ENCODE results near the gene CA9.

DNA sequence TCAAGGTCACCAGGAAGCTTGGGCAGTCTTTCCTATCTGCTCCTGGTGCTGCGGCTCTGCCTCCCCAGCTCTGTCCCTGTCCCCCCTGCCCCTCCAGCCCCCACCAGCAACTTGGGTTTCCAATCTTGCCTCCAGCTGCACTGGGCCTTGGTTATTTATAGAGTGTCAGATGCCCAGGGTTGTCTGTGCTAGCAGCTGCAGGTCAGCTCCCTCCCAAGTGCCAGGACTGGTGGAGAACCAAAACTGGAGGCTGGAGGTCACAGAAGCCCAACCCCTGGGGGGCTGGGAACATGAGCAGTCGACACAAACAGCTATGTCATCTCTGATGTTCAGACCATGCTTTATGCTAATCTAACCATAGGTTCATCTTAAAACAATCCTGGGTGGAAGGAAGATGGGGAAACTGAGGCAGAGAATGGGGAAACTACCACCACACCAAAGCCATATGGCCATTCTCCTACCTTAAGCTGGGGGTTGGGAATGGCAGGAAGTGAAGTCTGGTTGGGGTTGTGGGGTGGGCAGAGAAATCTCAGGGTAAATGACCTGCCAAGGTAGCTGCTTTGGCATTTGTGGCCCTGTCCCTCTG lies 14.3 kb downstream of the CA9 start:
- TF ChIP-seq NFIC (IDR thresholded peaks at IDR 0.05) = no peak
- TF ChIP-seq RAD21 (IDR thresholded peaks at IDR 0.05; ENCODE audit: low read depth) = no peak
- TF ChIP-seq, protein P1, sequence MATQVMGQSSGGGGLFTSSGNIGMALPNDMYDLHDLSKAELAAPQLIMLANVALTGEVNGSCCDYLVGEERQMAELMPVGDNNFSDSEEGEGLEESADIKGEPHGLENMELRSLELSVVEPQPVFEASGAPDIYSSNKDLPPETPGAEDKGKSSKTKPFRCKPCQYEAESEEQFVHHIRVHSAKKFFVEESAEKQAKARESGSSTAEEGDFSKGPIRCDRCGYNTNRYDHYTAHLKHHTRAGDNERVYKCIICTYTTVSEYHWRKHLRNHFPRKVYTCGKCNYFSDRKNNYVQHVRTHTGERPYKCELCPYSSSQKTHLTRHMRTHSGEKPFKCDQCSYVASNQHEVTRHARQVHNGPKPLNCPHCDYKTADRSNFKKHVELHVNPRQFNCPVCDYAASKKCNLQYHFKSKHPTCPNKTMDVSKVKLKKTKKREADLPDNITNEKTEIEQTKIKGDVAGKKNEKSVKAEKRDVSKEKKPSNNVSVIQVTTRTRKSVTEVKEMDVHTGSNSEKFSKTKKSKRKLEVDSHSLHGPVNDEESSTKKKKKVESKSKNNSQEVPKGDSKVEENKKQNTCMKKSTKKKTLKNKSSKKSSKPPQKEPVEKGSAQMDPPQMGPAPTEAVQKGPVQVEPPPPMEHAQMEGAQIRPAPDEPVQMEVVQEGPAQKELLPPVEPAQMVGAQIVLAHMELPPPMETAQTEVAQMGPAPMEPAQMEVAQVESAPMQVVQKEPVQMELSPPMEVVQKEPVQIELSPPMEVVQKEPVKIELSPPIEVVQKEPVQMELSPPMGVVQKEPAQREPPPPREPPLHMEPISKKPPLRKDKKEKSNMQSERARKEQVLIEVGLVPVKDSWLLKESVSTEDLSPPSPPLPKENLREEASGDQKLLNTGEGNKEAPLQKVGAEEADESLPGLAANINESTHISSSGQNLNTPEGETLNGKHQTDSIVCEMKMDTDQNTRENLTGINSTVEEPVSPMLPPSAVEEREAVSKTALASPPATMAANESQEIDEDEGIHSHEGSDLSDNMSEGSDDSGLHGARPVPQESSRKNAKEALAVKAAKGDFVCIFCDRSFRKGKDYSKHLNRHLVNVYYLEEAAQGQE (IDR thresholded peaks at IDR 0.05; ENCODE audit: low read depth) = no peak
- no peak for TF ChIP-seq TAF1 (IDR thresholded peaks at IDR 0.05; ENCODE audit: low read depth)
